ENCODE measurements around the gene PROSER2. TPM values are rescaled to one million over a fixed set of nuclear protein-coding genes. Genes with fewer than 3 reads are reported as not detected.

PROSER2 gene
- total RNA-seq, 4 donors from 2014 or later = 2.1 to 25.6 (median 6.5) TPM

- TF ChIP-seq POLR2A (IDR thresholded peaks at IDR 0.05) (no peak), CTCF (IDR thresholded peaks at IDR 0.05) (no peak)
- Histone ChIP-seq H3K36me3 (no peaks in the 10 kb centered on the region), H3K9me3 (no peaks in the 10 kb centered on the region), H3K4me3 (no peak overlapping the region), H3K27ac (no peak overlapping the region), H3K27me3 (no peaks in the 10 kb centered on the region), H3K4me1 (no peaks in the 10 kb centered on the region)
- DNase-seq = no peak
- intact Hi-C loops (cut with DNase I; ENCODE audit: low total_unique reads) = no loop called here
Observed at GRCh38 chr10:11789956-11790355, 33.2 kb upstream of the PROSER2 start.

- no peaks in the 10 kb centered on the region for H3K27me3 ChIP-seq
- TF ChIP-seq CTCF (IDR thresholded peaks at IDR 0.05) (no peak), POLR2A (IDR thresholded peaks at IDR 0.05) (no peak)
- DNase-seq = no peak
- no peak overlapping the region for H3K27ac ChIP-seq
- intact Hi-C loops (cut with DNase I; ENCODE audit: low total_unique reads) = no loop called here
- H3K4me3 ChIP-seq = no peak overlapping the region
- H3K4me1 ChIP-seq = no peaks in the 10 kb centered on the region
- no peaks in the 10 kb centered on the region for H3K9me3 ChIP-seq
- no peaks in the 10 kb centered on the region for H3K36me3 ChIP-seq
Observed at GRCh38 chr10:11793762-11794479, 29.2 kb upstream of the PROSER2 start.

GRCh38 chr10:11794566-11794965 lies 28.6 kb upstream of the PROSER2 start:
- TF ChIP-seq CTCF (IDR thresholded peaks at IDR 0.05) (no peak), POLR2A (IDR thresholded peaks at IDR 0.05) (no peak)
- no peak for DNase-seq
- Histone ChIP-seq H3K4me3 (no peak overlapping the region), H3K4me1 (no peaks in the 10 kb centered on the region), H3K36me3 (no peaks in the 10 kb centered on the region), H3K27ac (no peak overlapping the region), H3K27me3 (no peaks in the 10 kb centered on the region), H3K9me3 (no peaks in the 10 kb centered on the region)
- intact Hi-C loops (cut with DNase I; ENCODE audit: low total_unique reads) = no loop called here

GRCh38 chr10:11795101-11795920 lies 27.8 kb upstream of the PROSER2 start:
- no peak for TF ChIP-seq POLR2A (IDR thresholded peaks at IDR 0.05)
- TF ChIP-seq CTCF (IDR thresholded peaks at IDR 0.05) = no peak
- Histone ChIP-seq H3K4me1 (no peaks in the 10 kb centered on the region), H3K27me3 (no peaks in the 10 kb centered on the region), H3K9me3 (no peaks in the 10 kb centered on the region), H3K27ac (no peak overlapping the region), H3K36me3 (no peaks in the 10 kb centered on the region), H3K4me3 (no peak overlapping the region)
- no peak for DNase-seq
- intact Hi-C loops (cut with DNase I; ENCODE audit: low total_unique reads) = no loop called here

GRCh38 chr10:11796474-11796873 lies 26.7 kb upstream of the PROSER2 start:
- no peak overlapping the region for H3K4me3 ChIP-seq
- no peaks in the 10 kb centered on the region for H3K36me3 ChIP-seq
- DNase-seq = no peak
- H3K27ac ChIP-seq = no peak overlapping the region
- intact Hi-C loops (cut with DNase I; ENCODE audit: low total_unique reads) = no loop called here
- H3K27me3 ChIP-seq = no peaks in the 10 kb centered on the region
- H3K4me1 ChIP-seq = no peaks in the 10 kb centered on the region
- H3K9me3 ChIP-seq = no peaks in the 10 kb centered on the region
- TF ChIP-seq POLR2A (IDR thresholded peaks at IDR 0.05) = no peak
- TF ChIP-seq CTCF (IDR thresholded peaks at IDR 0.05) = no peak

Data from uterus (tissue), 4 donors.